ENCODE data around the gene PARP4.
"Not testable (repeated sequence)": the region's sequence is repeated elsewhere in the genome, so short reads cannot be mapped to it uniquely, and the experiment has no call there.

- TF ChIP-seq, protein P1, sequence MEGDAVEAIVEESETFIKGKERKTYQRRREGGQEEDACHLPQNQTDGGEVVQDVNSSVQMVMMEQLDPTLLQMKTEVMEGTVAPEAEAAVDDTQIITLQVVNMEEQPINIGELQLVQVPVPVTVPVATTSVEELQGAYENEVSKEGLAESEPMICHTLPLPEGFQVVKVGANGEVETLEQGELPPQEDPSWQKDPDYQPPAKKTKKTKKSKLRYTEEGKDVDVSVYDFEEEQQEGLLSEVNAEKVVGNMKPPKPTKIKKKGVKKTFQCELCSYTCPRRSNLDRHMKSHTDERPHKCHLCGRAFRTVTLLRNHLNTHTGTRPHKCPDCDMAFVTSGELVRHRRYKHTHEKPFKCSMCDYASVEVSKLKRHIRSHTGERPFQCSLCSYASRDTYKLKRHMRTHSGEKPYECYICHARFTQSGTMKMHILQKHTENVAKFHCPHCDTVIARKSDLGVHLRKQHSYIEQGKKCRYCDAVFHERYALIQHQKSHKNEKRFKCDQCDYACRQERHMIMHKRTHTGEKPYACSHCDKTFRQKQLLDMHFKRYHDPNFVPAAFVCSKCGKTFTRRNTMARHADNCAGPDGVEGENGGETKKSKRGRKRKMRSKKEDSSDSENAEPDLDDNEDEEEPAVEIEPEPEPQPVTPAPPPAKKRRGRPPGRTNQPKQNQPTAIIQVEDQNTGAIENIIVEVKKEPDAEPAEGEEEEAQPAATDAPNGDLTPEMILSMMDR (conservative IDR thresholded peaks at IDR 0.05; ENCODE audit: low read length) = not testable (repeated sequence)
- TF ChIP-seq EZH2phosphoT487 (IDR thresholded peaks at IDR 0.05; ENCODE audit: borderline replicate concordance, low read depth, low read length) = not testable (repeated sequence)
Observed at GRCh38 chr13:24472129-24472528, 40.4 kb downstream of the PARP4 start.

All from OCI-LY7 (cell line).